GM18907 (cell line): ENCODE measurements around the gene S1PR3.

Experiments used
- ATAC-seq: cut with Tn5 transposase; IDR thresholded peaks from one replicate; pipeline ENCODE4 v1.9.1; 2021; ENCODE audit warnings: mild to moderate bottlenecking, moderate library complexity; ENCODE audit not compliant: unreplicated experiment

The S1PR3 gene

DNA sequence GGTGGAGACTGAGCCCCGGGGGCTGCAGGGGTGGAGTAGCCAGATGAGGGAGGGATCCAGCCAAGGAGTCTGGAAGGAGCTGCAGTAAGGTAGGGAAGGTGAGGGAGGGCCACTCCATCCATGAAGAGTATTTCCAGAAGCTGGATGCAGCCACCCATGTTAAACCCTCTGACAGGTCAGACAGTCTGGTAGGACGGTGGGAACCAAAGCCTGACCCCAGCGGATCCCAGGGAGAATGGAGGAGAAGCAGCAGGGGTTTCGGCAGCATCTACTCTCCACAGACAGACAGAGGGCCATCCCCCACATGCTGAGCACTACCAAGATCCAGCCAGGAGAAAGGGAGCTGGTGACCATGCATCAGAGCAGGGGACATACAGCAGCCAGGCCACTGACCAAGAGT is 22.5 kb upstream of the S1PR3 start:
- ATAC-seq = no peak

DNA sequence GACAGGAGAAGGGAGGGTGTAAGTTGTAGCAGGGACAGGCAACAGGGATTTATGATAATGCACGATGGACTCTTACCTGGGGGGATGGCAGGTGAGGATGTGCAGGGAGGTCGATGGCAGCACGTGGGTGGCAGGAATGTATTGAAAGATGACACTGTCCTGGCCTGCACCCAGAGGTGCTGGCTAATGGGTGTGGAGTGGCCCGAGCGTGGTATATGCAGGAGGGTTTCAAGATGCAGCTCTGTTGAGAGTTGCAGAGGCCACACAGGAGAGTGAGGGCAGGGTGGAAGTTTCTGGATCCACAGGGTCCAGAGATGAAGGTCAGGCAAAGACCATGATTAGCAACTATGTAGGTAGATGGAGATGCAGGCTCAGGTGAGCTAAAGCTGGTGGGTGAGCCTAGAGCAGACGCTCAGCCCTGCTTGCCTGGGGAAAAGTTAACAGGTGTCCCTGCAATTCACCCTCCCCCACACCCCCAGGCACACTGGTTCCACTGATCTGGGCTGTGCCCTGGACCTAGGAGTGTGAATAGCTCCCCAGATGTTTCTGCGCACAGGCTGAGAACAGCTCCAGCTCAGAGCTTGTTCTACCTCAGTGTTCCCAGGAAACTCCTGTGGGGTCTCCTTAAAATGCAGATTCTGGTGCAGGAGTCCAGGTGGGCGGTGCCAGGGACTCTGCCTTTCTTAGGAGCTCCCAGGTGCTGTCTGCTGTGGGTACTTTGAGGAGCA is 21.5 kb upstream of the S1PR3 start:
- ATAC-seq = no peak

DNA sequence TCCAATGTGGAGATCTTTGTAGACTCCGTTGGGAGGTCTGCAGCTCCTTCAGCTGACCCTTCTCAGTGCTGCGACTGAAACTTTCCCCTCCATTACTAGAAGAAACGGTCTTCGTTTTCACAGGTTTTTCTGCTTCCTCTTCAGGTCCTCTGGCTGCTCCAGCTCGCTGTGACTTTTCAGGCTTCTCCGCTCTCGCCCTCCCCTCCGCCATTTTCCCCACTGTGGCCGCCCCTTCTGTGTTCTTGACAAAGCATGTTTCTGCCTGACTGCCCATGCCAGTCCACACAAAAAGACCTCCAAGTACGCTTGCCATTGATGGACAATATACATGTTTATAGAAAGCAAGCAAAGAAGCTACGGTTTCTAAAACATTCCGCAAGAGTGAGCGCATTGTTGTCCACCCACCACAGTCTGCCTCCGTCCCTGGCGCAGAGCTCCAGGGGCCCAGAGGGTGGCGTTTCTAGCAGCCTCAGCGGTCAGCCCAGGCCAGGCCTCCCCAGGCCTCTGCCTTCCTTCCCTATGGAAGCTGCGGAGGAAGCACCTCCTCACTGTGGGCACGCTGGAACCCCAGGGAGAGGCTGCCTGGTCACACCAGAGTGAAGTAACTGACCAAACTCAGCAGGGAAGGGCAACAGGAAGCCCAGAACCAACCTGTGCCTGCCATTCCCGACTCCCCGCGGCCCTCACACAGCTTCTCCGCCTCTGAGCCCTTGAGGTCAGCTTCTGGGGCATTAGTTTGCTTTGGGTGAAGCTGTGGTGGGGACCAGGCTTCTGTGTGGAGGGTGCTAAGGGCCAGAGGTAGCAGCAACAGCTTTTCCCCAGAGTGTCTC is 19.9 kb upstream of the S1PR3 start:
- ATAC-seq = no peak

DNA sequence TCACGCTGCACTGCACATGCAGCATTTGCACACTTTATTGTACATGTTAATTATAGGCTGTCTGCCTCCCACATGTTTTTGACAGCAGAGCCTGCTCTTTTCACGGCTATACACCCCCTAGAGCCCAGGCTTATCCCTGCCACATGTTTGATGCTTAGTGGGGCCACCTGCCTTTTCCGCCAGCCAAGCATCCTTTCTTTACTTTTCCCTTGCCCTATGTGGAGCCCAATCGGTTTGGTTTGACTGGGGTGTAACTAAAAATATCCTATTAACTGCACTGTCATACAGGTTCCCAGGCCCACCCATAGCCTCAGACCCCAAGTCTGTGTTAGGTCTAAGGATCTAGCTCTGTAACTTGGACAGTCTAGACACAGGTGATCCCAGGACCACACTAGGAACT is 18.9 kb upstream of the S1PR3 start:
- no peak for ATAC-seq

DNA sequence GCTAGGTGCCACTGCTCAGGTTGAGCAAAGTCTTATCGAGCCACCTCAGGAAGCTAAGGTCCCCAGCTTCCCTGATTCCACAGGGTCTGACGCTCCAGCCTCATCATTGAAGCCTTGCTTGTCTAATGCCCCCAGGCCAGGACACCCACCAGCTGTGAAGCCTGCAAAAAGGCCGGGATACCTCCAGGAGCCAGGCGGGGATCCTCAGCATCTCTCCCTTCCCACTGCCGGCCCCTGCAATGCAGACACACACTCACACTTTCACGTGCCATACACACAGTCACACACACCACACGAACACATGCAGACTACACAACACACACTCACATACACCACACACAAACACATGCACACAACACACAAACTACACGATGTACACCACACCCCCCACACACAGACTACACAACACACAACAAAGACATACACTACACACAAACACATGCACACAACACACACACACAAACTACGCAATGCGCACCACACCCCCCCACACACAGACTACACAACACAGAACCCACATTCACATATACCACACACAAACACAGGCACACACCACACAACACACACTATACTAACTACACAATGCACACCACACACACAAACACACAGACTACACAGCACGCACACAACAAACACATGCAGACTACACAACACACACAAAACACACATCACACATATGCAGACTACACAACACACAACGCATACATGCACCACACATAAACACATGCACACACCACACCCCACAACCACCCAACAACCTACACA is 17.8 kb upstream of the S1PR3 start:
- no peak for ATAC-seq

DNA sequence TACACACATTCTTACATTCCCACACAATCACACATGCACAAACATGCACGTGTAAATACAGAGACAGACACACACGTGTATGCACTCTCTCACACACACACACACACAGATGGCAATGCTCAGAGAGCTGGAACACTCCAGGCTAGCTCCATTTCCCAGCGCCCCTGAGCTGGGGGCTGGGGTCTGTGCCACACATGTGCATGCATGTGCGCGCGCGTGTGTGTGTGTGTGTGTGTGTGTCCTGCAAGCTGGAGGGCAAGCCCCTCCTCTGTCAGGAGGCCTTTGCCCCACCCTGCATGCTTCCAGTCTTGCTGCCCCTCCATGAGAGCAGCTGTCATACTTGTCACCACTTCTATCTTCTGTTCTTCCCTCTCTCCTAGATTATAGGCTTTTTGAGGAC is 16.6 kb upstream of the S1PR3 start:
- ATAC-seq = no peak

DNA sequence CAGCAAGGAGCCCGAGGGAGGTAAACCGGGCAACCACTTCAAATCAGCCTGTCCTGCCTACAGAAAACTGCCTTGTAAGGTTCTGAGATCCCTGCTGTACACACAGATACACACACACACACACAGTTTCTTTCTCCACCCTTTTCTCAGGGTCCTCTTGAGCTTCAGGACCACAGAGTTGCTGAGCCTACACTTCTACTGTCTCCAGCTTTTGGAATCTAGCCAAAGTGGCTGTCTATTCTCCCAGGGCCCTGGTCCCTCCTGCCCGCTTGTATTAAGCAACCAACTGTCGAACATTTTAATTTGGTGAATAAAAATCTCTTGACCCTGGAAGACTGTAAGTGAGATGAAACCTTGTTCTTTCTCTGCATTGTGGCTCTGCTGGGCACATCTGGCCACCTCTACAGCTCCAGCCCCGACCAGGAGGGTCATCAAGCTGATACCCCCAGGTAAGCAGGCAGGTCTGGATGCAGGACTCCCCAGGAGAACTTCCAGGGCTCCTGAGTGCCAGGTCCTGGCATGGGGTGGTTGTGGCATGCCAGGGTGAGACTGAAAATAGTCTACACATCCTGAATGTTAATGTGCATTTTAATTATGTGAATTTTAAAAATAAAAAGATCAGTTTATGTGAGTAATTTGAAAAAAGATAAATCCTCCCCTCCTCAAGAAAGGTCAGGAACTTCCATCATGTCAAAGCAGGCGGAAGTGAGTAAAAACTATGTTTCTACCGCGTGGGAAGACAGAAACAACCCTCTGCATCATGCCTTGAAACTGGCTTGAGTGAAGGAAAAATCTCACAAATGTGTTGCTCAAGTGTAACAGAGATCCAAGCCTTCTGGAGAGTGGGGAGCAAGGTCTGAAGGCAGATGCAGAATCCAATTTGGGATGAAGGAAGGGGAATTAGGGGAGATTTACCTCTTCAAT is 15.0 kb upstream of the S1PR3 start:
- ATAC-seq = no peak

DNA sequence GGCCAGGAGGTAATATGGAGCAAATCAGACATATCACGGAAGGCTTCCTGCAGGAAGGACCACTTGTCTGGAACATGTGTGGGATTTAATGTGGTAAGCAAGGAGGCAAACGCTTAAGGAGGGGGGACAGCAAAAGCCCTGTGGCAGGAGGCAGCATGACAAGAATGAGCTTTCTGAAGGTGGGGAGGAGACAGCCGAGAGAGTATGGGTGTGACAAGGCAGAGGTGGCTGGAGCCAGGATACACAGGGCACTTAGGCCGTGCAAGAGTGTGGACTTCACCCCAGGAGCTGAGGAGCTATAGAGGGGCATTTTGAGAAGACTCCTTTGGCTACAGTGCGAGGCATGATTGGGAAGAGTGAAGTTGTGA is 14.4 kb upstream of the S1PR3 start:
- ATAC-seq = no peak

DNA sequence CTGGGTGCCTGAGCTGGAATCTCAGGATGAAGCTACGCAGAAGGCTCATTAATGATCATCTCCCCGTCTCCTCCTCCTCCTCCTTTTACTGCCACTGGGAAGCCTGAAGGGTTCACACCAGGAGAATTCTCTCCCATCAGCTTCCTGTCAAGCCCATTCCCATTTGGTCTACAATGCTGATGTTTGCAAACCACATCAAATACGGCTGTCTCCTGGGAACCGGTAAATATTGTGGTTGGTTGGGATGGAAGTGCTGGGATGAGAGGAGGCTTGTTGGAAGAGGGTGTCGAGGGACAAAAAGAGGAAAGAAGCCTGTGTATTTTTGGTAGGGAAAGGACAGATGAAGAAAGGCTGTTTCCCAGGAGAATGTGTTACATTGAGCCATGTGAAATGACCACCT is 13.2 kb upstream of the S1PR3 start:
- no peak for ATAC-seq

DNA sequence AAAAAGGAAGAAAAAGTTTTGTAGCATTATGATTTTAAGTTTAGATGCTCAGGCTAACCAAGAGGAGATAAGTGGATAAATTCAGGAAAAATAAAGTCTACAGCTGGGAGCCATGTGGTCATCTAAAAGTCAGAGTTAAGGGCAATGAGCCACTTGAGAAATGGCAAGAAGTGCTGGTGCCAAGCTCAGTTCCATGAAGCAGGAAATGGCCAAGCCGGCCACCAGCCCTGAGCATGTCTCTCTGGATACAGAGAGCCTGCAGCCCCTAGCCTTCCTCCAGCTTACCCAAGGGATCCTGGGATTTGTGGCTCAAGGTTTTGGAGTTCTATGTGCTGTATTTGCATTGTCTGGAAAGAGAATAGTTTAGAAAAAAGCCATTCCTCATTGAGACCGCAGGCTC is 12.2 kb upstream of the S1PR3 start:
- no peak for ATAC-seq

DNA sequence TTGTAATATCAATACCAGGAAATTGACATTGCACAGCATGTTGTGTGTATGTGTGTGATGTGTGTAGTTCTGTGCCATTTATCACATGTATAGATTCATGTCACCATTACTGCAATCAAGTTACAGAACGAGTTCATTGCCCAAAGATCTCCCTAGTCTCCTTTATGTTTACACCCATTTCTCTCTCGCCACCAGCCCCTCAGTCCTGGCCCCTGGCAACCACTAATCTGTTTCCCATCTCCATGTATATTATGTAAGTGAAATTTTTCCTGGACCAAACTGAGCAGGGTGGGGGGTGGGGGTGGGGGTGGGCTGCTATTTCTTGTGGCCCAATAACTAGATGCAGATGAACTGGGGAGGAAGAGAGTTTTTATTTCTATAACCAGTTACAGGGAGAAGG is 11.5 kb upstream of the S1PR3 start:
- no peak for ATAC-seq

DNA sequence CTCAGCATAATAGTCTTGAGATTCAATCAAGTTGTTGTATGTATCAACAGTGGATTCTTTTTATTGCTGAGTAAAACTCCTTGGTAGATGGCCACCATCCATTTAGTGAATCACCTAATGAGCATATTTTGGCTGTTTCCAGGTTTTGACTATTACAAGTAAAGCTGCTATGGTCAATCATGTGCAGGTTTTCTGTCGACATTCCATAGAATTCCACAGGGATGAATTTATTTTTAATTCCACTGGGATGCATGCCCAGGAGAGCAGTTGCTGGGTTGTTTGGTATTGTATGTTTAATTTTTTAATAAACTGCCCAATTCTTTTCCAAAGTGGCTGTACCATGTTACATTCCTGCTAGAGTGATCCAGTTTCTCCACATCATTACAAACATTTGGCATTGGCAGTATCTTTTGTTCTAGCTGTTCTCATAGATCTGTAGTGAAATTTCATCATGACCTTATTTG is 10.5 kb upstream of the S1PR3 start:
- no peak for ATAC-seq

DNA sequence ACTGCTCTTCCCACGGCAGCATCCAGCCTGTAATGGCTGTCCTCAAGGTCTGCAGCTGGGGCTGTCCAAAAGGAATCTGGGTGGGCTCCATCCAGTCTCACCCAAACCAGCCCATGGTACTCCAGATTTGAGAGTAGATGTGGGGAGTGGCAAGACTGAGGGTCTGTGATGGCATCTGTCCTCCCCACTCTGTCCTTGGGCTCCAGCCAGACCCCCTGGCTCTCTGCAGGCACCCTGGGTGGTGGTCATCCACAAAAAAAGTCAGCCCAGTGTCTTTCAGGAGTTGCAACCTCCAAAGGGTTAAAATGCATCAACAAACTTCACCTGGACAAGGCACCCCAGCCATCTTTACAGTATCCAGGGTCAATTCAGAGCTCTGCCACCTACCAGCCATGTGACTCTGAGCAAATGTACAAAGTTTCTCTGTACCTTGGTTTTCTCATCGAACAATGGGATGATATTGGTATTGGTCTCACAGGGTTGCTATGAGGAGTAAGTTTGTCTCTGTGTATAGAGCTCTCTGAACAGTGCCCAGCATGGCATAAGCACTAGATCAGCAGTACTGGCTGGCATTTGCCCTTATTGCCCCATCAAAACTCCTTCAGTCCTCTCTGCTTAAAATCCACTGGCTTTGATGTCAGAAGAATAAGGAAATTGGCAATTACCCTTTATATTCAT is 7.3 kb upstream of the S1PR3 start:
- ATAC-seq = no peak

DNA sequence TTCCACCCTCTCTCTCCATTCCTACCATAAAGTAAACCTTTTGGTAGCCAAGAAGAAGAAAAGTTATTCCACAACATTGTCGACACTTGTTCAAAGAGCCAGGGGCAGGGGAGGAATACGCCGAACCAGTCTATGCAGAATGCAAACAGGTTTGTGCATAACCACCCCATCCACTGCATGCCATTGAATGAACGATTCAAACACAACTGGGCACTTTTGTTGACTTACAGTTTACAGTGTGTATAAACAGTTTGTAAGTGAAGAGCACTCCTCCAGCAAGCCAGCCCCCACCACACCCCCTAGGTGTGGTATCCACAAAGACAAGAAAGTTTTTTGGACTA is 6.8 kb upstream of the S1PR3 start:
- no peak for ATAC-seq

DNA sequence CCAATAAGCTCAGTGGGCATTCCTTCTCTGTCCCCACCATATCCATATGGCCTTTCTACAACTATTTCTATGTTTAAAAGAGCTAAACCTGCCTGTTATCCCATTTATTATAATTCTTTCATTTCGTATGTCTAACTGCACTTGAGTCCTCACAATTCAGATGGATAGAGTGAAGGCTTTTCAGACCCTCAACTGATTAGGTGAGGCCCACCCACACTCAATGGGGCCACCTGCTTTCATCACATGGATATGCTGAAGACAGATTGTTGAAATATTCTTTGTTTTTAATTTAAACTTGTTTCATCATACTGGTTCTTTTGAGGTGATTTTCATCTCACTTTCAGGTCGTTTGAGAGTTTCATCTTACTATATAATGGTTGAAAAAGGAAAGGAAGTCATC is 5.7 kb upstream of the S1PR3 start:
- ATAC-seq = no peak

DNA sequence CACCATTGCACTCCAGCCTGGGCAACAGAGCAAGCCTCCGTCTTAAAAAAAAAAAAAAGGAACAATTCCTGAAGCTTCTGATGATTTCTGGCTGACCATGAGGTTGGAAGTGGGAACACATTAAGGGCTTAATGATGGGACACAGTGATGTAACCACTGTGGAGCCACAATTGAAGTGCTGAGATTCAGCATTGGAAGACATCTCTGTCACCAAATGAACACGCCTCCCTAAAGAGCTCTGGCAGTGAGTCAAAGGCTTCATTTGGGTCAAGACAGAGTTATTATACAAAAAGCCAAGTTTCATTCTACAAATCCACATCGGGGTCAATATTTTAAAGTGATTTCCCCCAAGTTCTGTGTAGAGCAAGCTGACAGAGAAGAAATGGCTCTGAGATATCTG is 4.5 kb upstream of the S1PR3 start:
- ATAC-seq = no peak

DNA sequence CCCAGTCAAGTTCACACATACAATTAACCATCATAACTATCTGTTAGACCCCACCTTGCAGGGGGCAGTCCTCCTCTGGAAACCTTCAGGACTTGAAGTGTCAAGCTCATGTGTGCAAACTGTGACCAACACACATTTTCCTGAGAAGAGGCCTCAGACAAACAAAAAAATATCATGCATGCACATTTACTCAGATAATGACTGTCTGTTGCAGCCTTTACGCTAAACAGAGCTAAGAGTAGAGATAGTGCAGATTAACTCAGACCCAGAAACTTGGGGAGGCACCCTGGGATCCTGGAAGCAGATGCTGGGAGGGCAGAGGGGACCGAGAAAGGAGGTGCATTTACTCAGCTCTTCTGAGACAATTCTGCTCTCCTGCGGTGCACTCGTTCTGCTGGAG is 3.6 kb upstream of the S1PR3 start:
- no peak for ATAC-seq

DNA sequence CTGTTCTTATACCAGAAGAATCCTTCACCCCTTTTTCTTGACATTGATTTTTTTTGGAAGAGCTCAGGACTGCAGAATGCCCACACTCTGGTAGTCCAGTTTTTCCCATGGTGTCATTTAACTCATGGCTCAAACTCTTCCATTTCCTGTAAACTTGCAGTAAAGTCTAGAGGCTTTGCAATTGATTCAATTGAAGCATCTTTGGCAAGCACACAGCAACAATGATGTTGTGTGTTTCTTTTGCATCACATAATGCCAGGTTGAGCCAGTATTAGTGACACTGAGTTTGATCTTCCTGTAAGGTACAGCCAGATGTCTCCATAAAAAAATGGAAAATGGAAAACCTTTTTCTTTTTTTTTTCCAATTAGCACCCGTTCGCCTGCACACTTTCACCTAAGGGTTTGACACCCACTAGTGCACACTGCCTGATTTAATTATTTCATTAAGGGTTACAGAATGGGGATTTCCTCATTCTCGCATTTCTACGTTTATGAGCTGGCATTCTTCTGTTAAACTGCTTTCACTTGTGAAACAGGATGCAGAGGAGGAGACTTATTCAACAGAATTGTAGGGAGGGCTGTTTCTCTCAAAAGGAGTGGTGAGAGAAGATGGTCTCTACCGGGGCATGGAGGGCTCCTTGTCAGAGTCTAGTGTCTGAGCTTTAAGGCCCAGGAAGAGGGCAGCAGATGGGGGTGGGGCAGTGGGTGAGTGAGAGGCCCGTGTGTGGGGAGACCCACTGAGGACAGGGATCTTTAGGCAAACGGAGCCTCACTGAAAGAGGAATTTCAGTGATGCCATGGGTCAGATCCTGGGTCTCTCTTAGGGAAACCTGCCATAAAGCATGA is 2.2 kb upstream of the S1PR3 start:
- ATAC-seq = peak; percentile 60

DNA sequence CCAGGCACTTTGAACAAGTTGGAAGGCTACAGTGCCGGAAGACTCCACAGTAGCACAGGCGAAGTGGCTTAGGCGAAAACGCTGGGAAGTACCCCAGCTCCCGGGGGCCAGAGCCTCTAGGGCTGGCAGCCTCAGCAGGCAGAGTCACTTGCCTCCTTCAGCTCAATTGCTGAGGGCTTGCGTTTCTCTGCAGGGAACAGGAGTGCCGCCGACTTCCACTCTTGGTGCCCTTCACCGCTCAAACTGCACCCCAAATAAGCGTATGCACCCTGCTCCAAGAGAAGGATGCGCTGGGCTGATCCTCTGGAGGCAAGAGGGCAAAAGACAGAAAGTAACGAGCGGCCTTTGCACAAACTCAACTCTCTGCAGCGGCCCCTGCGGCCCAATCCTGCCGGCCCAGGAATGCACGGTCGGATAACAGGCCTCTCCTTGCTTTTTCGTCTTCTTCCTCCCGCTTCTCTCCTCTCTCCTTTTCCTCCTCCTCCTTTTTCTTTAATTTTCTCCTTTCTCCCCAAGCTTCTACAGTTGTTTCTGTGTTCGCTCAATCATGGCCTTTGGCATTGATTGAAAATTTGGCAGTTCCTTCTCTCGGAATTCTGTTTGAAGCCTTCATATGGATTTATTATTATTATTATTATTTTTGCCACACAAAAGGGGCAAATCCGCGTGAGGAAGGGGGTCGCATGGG is 1.1 kb upstream of the S1PR3 start:
- ATAC-seq = no peak
